Cerebellar cortex (tissue), 1 donor: Measurements from ENCODE around the gene SMARCA5.
"Not testable (repeated sequence)": the region's sequence is repeated elsewhere in the genome, so short reads cannot be mapped to it uniquely, and the experiment has no call there.

Experiments
- DNase-seq: peaks from one replicate; pipeline ENCODE4 v3.0.0-alpha.2; 2015; ENCODE audit warnings: low spot score

The SMARCA5 gene

GRCh38 chr4:143513314-143514168 is at the start of gene SMARCA5:
Gene SMARCA5 (plus strand): TSS chr4:143513702. CDS start chr4:143513925, 223 bp downstream.
- DNase-seq: peak; percentile 98

DNA sequence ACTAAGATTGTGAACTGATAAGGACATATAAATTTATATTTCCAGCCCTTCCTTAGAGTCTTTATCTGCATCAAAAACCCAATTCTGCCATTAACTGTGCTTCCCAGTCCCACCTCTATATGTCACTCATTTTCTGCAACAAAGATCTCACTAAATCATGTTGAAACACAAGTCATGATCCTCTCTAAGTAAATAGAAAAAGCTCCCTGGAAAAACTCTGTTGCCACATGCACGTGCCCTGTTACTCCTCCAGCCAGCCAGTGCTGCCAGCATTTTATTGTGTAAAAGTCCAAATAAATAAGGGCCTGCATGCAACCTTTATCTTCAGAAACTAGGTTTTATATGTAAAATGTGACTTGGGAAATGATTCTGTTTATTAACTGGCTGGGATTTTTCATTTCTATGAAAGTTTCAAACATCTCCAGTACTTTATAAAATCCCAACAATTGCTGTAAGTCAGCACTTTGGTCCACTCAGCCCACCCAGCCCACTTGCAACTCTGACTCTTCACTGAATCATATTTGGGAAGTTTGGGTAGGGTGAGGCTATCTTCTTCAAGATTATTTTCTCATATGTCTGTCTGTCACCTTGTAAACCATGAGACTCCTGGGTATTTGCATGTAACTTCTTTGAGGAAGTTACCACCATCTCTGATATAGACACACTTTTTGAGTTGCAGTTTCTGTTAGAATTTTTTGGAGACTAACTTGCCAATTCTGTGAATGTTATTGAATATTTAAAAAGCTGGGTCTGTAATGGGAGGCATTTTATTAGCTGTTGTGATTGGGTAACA is 40.0 kb upstream of the SMARCA5 start:
- no peak for DNase-seq

DNA sequence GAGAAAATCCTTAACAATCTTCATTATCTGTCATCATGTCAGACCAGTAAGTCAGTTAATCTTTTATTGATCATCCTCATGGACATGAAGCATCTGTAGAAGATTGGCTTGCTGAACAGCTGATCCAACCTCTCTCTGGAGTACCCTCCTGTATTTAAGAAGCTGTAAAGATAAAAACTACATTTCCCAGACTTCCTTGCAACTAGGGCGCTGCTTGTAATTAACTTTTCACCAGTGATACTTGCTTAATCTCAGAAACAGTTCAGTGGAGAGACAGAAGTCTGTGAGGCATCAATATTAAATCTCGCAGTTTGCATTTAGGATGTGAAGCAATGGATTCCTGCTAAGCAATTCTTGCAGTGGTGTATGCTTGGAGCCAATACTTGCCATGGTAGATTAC is 36.0 kb upstream of the SMARCA5 start:
- DNase-seq: no peak

DNA sequence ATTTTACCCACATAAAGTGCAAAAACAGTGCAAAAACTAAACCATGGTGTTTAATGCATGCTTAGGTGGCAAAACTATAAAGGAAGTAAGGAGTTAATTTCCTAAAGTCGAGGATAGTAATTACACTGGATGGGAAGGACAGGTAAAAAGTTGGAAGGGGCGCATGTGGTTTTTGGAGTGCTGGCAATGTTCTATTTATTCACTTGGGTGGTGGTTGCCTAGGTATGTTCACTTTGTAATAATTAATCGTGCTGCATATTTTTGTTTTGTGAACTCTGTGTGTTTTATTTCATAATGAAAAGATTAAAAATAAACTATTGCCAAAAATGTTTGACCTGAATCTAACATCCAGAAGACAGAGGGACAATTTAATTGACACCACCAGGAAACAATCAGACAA is 32.1 kb upstream of the SMARCA5 start:
- DNase-seq: no peak

- peak; percentile 52 for DNase-seq
These were observed 30.7 kb upstream of the SMARCA5 start for GRCh38 chr4:143482840-143483239.

DNA sequence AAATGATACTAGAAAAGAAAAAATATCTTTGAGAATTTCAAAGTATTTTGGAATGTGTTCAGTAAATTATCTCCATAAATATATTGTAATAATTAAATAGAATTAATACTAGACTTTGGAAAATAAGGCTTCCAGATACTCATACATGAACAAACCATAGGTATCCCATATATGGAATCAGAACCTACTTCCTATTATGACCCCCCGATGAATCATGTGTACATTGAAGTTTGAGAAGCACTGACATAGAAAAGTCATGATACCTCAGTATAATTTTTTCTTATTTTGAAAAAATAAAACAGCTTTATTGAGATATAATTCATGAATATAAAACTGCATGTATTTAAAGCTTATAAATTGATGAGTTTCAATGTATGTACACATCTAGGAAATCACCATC is 27.2 kb upstream of the SMARCA5 start:
- no peak for DNase-seq

DNA sequence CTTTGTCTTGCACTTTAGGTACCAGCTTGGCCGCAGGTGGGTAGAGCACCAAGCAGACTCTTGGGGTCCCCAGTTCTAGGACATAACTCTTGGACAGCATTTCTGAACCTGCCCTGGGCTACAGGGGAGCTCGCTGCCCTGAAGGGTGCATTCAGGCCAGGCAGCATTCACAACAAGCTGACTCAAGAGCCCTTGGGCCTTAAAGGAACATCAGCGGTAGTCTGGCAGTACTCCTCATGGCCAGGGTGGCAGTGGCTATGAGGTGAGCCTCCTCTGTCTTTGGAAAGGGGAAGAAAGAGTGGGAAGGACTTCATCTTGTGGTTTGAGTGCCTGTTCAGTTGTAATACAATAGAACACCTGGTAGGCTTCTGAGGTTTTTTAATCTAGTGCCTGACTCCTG is 24.8 kb upstream of the SMARCA5 start:
- DNase-seq: no peak

DNA sequence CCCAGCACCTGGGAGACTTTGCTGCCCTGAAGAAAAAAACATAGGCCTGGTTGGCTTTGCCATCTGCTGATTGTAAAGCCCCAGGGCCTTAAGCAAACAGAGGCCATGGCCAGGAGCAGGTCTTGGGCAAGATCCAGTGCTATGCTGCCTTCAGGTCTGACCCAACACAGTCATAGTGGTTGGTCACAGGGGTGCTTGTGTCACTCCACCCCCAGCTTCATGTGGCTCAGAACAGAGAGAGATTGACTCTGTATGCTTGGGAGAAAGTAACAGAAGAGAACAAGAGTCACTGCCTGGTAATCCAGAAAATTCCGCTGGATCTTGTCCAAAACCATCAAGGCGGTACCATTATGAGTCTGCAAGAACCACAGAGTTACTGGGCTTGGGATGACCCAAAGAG is 24.4 kb upstream of the SMARCA5 start:
- no peak for DNase-seq

DNA sequence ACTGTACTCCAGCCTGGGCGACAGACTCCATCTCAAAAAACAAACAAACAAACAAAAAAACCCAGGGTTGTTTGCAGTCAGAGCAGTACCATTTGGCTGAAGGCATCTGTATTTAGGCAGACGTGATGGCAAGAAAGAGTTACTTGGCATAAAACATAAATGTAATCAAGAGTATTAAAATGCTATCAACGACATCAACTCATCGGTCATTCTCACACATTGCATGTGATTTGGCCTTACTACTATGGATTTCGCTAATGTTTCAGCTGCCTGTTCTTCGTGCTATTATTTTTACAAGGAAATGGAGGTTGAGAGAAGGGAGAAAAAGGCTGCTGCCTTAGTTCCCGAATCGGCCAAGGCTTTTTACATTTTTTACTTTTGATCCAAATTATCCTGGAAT is 15.5 kb upstream of the SMARCA5 start:
- DNase-seq: no peak

GRCh38 chr4:143502231-143502630 is 11.3 kb upstream of the SMARCA5 start:
- DNase-seq: no peak

DNA sequence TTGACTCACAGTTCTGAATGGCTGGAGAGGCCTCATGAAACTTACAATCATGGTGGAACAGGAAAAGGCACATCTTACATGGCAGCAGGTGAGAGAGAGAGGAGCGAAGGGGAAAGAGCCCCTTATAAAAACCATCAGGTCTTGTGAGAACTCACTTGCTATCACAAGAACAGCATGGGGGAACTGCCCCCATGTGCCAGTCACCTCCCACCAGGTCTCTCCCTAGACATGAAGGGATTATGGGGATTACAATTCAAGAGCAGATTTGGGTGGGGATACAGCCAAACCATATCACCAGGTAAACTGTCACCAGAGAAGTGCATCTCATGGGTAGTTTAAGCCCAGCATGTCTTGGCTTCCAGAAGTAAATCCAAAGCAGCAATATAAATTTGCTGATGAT is 7.5 kb upstream of the SMARCA5 start:
- DNase-seq: no peak

DNA sequence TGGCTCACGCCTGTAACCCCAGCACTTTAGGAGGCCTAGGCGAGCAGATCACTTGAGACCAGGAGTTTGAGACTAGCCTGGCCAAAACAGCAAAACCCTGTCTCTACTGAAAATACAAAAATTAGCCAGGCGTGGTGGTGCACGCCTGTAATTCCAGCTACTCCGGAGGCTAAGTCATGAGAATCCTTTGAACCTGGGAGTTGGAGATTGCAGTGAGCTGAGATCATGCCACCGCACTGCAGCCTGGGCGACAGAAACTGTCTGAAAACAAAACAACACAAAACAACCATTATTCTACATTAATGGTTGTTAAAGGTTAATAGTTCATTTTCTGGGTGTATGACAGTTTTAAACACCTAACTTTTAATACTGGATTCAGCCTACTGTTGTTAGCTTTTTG is 1.6 kb upstream of the SMARCA5 start:
- no peak for DNase-seq

GRCh38 chr4:143512978-143513313 is 556 bp upstream of the SMARCA5 start:
- DNase-seq: no peak

DNA sequence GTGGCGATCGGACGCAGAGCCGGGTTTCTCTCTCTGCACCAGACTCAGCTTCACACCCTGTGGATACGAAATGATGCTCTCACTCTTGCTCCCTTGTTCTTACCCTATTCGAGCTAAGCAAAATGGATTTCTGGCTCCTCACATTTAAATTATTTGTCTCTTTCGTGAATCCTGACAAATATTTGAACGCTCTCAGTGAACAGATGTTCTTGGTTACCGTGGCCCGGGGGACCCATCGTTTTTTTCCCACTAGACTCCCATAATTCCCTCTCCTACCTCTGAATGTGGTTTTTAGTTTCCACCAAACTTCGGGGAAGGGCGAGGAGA is 630 bp downstream of the SMARCA5 start:
- no peak for DNase-seq

DNA sequence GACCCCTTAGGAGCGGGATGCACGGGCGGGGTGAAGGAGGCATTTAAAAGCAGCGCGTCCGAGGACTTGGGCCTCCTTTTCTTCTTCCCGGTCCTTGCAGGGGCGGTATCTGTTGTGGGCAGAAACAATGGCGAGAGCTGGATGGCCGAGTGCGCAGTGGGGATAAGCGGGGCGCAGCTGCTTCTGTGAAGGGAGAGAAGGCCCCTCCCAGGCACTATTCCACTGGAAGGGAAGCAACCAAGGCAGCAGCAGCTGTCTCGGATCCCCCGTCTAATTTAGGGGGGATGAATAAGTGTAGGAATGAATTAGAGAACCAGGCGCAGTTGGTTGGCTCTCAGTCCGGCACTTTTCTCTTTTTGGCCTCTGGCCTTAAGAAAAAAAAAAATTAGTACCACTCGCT is 995 bp downstream of the SMARCA5 start:
- peak; percentile 42 for DNase-seq

GRCh38 chr4:143514901-143515300 is 1.4 kb downstream of the SMARCA5 start:
- no peak for DNase-seq

DNA sequence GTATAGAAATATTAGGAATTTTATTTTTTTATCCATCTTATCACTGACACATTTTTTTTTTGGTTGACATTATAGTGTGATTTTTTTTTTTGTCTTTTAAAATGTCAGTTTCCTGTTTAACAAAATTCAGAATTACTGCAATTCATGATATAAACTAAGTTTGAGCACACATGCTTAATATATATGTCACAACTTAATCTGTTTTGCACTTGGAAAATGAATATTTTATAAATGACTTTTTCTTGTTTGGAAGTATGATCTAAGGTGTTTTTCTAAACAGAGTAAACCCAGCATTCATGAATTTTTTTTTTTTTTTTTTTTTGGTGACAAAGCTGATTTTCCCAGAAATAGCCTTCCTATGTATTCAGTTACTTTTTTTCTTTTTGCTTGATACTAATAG is 2.4 kb downstream of the SMARCA5 start:
- DNase-seq: no peak

- DNase-seq: no peak
These were observed 4.3 kb downstream of the SMARCA5 start for GRCh38 chr4:143517764-143518163.

DNA sequence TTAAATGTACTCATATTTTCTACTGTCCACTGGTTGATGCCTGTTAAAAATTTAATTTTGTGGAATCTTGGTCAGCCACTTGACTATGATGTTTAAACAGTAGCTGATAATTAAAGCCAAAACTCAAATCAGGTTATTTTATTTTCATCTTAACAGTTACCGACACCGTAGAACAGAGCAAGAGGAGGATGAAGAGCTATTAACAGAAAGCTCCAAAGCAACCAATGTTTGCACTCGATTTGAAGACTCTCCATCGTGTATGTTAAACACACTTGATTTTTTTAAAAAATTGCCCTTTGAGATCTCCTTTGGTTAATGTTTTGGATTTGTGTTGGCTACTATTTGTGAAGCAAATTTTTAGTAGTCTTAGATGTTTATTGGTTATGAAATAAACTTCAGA is 10.7 kb downstream of the SMARCA5 start:
- no peak for DNase-seq

GRCh38 chr4:143528046-143528445 is 14.5 kb downstream of the SMARCA5 start:
- not testable (repeated sequence) for DNase-seq

DNA sequence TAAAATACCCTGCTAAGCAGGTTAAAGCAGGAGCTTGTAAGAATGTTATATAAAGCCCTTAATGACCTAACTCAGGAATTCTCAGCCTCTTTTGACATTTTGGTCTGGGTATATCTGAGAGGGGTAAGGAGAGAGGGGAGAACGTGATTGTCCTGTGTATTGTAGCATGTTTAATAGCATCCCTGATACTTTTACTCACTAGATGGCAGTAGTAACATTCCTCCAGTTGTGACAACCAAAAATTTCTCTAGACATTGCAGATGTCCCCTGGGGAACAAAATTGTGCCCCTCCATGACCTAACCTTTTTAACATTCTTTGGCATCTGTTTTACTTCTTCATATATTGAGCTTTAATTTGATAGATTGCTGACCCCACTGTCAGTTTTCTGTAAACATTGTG is 17.9 kb downstream of the SMARCA5 start:
- DNase-seq: peak; percentile 15

DNA sequence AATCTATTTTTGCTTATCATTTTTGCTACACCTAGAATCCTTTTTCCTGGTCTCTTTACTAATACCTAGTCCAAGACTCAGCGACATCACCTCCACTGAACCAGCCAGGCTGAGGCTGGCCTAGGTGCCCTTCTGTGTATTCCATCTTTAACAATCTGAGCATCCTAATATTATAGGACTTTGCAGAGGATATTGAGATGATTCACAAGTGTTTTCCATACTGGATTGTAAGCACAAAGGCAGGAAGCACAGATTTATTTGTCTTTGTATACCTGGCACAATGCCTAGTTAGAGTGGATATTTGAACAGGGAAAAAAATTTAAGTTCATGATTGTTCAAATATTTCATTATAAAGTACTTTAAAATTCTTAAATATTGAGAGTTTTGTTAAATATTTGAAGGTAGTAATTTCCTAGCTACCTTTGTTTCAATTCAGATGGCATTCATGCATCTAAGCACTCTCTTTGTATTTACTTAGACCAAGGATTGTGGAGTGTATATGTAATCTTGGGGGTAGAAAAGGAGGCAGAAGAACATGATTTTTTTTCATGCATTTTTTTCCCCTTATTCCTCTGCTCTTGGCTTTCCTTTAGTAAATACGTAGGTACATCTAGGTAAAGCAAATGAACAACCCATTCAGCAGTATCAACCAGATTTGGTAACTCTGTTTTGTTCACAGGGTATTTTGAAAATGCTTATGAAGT is 18.4 kb downstream of the SMARCA5 start:
- no peak for DNase-seq
